ENCODE results near the gene RAB44.

RAB44 gene

DNA sequence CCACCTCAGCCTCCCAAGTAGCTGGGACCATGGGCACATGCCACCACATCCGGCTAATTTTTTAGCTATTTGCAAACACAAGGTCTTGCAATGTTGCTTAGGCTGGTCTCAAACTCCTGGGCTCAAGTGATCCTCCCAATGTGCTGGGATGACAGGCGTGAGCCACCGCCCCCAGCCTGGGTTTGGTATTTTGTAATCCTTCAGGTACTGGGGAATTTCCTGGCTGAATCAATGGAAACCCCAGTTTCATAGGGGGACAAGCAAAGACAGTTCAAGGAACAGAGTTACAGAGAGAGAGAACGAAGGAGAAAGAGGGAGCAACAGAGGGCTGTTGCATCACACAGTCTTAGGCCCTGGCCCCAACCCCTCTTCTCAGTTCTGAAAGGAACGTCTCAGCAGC, 35.7 kb downstream of the RAB44 start:
- no peak for DNase-seq

DNA sequence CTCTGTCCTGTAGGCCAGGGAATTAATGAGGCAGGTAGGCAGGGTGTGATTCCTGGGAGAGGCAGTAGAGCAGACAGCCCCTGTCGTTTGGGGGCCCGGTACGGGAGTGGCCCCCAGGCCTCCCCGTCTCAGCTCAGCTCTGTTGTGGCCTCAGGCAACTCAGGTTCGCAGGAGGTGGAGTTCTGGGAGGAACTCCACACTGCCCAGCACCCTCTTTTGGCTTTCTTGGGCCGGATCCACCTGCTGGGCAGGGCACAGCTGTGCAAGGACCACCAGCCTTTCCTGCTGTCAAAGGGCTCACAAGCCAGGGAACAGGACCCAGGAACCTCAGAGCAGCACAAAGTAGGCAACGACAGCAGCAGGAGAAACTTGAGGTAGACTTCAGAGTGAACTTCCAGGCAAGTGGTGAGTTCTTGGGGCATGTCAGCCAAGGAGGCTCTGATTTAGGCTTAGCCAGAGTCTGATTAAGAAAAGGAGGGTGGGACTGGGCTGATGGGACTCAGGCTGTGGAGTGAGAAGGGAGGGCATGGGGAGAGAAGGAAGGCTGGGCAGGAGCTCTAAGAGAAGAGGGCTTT, 36.9 kb downstream of the RAB44 start:
- no peak for DNase-seq

- no peak for DNase-seq
These were observed 37.8 kb downstream of the RAB44 start for GRCh38 chr6:36735110-36736071.

GRCh38 chr6:36737043-36737785, 39.6 kb downstream of the RAB44 start:
- DNase-seq: no peak

DNA sequence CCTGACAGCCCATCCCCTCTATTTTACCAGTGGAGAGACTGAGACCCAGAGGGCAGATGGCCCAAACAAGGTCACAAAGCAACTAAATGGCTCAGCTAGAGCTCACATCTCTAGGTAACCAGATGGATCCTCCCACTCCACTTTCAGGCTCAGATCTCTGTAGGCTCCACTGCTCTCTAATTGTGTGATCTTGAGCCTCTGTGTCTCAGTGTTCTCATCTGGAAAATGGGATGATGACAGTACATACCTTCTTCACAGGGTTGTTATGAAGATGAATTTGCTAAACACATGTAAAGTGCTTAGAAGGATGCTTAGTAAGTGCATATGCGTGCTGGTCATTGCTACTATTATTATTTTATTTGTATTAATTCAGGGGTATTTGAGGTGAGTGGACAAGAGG, 40.5 kb downstream of the RAB44 start:
- DNase-seq: no peak

GRCh38 chr6:36739947-36740817, 42.6 kb downstream of the RAB44 start:
- no peak for DNase-seq

DNA sequence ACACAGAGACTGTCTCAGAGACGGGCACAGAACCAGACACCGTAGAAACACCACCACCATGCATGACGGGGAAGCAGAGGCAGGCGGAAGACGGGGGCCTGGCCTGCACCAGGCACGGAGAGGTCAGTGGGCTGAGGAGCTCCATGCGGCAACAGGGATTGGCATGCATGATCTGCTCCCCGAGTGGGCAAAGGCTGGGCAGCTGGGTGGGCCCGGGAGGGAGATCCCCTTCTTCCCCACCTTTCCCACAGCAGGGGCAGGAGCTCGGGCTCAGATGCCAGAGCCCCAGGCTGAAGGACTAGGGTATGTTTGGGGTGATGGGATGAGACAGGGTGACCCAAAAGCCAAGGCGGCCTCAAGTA, 43.2 kb downstream of the RAB44 start:
- no peak for DNase-seq

DNA sequence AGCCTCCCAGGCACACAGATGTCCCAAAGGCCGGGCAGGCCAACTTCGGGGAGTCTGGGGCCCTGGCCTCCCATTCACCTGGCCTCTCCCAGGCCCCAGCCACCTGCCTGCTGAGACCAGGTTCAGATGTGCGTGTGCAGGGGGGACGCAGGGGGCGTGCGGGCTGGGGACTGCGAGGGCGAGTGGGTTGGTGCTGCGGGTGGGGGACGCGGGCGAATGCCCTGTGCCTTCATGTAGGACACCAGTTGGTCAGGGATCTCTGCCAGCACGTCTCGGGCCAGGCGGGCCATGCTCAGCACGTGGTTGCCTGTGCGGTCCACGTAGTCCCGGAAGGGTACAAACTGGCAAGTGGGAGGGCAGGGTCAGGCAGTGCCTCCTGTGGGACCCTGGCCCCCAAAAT, 44.5 kb downstream of the RAB44 start:
- no peak for DNase-seq

GRCh38 chr6:36743032-36743431, 45.4 kb downstream of the RAB44 start:
- DNase-seq: no peak

GRCh38 chr6:36743538-36744303, 46.1 kb downstream of the RAB44 start:
- DNase-seq: no peak

DNA sequence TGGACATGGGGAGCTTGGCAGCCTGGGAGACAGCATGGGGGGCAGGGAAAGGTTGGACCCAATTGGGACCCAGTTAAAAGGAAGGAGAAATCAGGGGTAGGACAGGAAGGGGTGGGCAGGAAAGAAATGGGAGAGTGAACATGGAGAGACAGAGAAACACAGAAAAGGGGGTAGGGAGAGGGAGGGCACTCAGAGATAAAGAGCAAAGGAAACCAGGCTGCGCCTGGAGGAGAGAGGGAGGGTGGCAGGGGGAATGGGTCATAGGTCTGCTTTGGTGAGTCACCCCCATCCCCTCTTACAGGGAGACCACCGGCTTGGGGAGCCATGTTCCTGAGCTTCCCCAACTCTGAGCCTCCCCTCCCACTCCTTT, 46.7 kb downstream of the RAB44 start:
- no peak for DNase-seq

- no peak for DNase-seq
These were observed 47.7 kb downstream of the RAB44 start for GRCh38 chr6:36745283-36745682.

GRCh38 chr6:36745836-36746235, 48.2 kb downstream of the RAB44 start:
- DNase-seq: no peak

- DNase-seq: no peak
These were observed 48.6 kb downstream of the RAB44 start for GRCh38 chr6:36746251-36746650.

- no peak for DNase-seq
These were observed 52.3 kb downstream of the RAB44 start for GRCh38 chr6:36749829-36750489.

DNA sequence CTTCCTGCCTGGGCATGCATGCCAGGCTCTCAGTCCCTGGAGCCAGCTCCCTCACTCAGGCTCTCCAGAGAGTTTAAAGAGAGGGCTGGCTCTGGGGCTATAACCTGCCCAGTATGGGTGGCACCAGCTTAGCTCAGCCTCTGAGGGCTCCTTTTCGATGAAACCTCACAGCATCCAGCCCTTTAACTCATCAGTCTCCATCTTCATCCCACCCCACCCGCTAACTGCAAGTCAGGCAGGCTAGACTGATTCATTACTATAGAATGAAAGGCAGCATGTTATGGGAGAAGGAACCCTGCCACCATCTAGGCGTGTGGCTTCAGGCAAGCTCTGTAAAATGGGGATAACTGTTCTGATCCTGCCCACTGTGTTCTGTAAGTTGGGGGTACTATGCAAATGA, 53.5 kb downstream of the RAB44 start:
- DNase-seq: no peak

DNA sequence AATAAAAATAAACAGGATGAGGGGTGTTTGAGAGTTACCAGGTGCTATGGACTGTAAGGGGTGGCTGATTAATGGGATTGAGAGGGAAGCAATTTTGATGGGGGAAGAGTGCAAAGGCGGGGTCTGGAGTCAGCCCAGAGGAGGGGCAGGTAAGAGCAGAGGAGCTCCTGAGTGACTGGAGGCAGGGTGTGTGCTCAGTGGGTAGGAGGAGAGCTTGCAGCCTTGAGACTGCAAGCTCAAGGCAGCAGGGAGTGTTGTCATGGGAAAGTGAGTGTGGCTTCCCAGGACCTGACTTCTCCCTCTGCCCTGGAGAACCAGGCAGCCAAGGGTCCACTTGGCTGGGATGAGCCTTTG, 54.2 kb downstream of the RAB44 start:
- no peak for DNase-seq

- no peak for DNase-seq
These were observed 54.7 kb downstream of the RAB44 start for GRCh38 chr6:36752187-36752885.

DNA sequence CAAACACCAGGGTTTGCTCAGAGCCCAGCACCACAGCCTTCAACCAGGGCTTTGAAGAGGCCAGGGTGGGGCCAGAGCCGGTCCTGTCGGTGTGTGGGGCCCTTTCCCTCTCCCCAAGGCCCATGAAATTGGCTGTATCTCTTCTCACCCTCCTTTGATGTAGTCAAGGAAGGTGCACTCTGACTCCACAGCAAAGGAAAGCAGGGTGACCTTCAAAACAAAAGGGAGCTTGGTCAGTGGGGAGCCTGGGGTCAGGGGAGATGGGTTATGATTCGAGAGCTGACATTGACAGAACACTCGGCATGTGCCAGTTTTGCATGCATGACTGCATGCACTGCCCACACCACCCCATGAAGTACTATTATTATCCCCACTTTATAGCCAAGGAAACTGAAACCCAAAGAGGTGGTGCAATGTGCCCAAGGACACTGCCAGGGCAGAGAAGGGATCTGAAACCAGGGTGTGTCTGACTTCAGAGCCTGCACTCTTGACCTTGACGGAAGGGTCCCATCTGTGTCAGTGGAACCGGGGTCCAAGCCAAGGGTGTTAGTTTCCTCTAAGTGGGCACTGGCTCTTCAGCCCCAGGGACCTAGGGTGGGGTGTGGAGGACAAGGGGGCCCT, 55.4 kb downstream of the RAB44 start:
- no peak for DNase-seq

GRCh38 chr6:36753671-36754405, 56.2 kb downstream of the RAB44 start:
- DNase-seq: no peak
